IMR-90 (cell line): ENCODE measurements around the gene NWD2. TPM values are rescaled to one million over a fixed set of nuclear protein-coding genes. Genes with fewer than 3 reads are reported as not detected.

ENCODE experiments used
- ATAC-seq: fragments of 200-7000 bp; cut with Tn5 transposase; 2 replicates; pipeline ENCODE4 v1.9.1; 2020; ENCODE audit warnings: low read depth, mild to moderate bottlenecking, moderate library complexity
- BruUV-seq: library from RNA; stranded (reverse); fragments of 400-500 nt; replicated peaks from 2 replicates; lab custom pipeline; 2021; lab: Mats Ljungman, UMichigan
- CTCF ChIA-PET: fragments of 300-600 bp; formaldehyde crosslinking; extraction: SDS; loops from one replicate; lab custom pipeline; 2021; ENCODE audit warnings: antibody characterized with exemption; lab: Yijun Ruan, JAX
- POLR2A ChIA-PET: fragments of 300-600 bp; sonication (Branson Sonifier 250); formaldehyde crosslinking; loops from one replicate; lab custom pipeline; 2022; ENCODE audit warnings: antibody characterized with exemption; ENCODE audit not compliant: unreplicated experiment; lab: Charles Lee
- DNase-seq: peaks from one replicate; pipeline ENCODE4 v3.0.0; 2013
- H2AFZ ChIP-seq: replicated peaks from 2 replicates; pipeline ENCODE3; 2013; ENCODE audit warnings: low read length, mild to moderate bottlenecking; ENCODE audit not compliant: poor library complexity
- H2AK5ac ChIP-seq: 2 replicates; pipeline ENCODE4 v1.6.1; 2013; ENCODE audit warnings: low read depth, low read length, inconsistent platforms
- H2AK9ac ChIP-seq: replicated peaks from 2 replicates; pipeline ENCODE3; 2013; ENCODE audit warnings: mild to moderate bottlenecking, low read depth, low read length, moderate library complexity; ENCODE audit not compliant: poor library complexity
- H2BK120ac ChIP-seq: 2 replicates; pipeline ENCODE4 v1.6.1; 2013; ENCODE audit warnings: low read depth, low read length, inconsistent platforms
- H2BK15ac ChIP-seq: 3 replicates; pipeline ENCODE4 v1.6.1; 2013; ENCODE audit warnings: low read depth, low read length, inconsistent platforms
- H2BK20ac ChIP-seq: 2 replicates; pipeline ENCODE4 v1.6.1; 2013; ENCODE audit warnings: low read depth, mild to moderate bottlenecking, inconsistent platforms, low read length, moderate library complexity
- H2BK5ac ChIP-seq: 2 replicates; pipeline ENCODE4 v1.6.1; 2013; ENCODE audit warnings: mild to moderate bottlenecking, low read depth, low read length, inconsistent platforms; ENCODE audit not compliant: poor library complexity, severe bottlenecking
- H3K14ac ChIP-seq: replicated peaks from 2 replicates; pipeline ENCODE4 v1.6.1; 2013; ENCODE audit warnings: low read depth, low read length, inconsistent platforms
- H3K18ac ChIP-seq: 2 replicates; pipeline ENCODE4 v1.6.1; 2013; ENCODE audit warnings: low read depth, low read length, control low read depth
- H3K23ac ChIP-seq: 2 replicates; pipeline ENCODE4 v1.6.1; 2013; ENCODE audit warnings: low read depth, low read length, inconsistent platforms
- H3K27ac ChIP-seq: 2 replicates; pipeline ENCODE4 v1.5.1; 2013; ENCODE audit warnings: mild to moderate bottlenecking, control low read depth, low read length; ENCODE audit not compliant: insufficient read depth
- H3K27me3 ChIP-seq: 2 replicates; pipeline ENCODE4 v1.6.1; 2013; ENCODE audit warnings: low read length; ENCODE audit not compliant: control insufficient read depth, insufficient read depth
- H3K36me3 ChIP-seq: 2 replicates; pipeline ENCODE4 v1.6.1; 2013; ENCODE audit warnings: low read length, mixed read lengths; ENCODE audit not compliant: control insufficient read depth, insufficient read depth
- H3K4ac ChIP-seq: 2 replicates; pipeline ENCODE4 v1.6.1; 2013; ENCODE audit warnings: low read depth, low read length, inconsistent platforms
- H3K4me1 ChIP-seq: 2 replicates; pipeline ENCODE4 v1.6.1; 2013; ENCODE audit warnings: low read length, mixed read lengths; ENCODE audit not compliant: control insufficient read depth, insufficient read depth
- H3K4me2 ChIP-seq: 2 replicates; pipeline ENCODE4 v1.6.1; 2013; ENCODE audit warnings: low read depth, mild to moderate bottlenecking, control low read depth, low read length, moderate library complexity
- H3K4me3 ChIP-seq: 2 replicates; pipeline ENCODE4 v1.5.1; 2013; ENCODE audit warnings: low read depth, mild to moderate bottlenecking, control low read depth, low read length, moderate library complexity; ENCODE audit not compliant: insufficient read depth
- H3K56ac ChIP-seq: 2 replicates; pipeline ENCODE4 v1.6.1; 2013; ENCODE audit warnings: low read length, inconsistent platforms; ENCODE audit not compliant: insufficient read depth; ENCODE audit errors: extremely low read depth
- H3K79me1 ChIP-seq, 2 experiments: 2 replicates each; pipeline ENCODE4 v1.6.1; 2013; ENCODE audit warnings: low read length in 2 of 2, inconsistent platforms in 1 of 2, low read depth in 1 of 2
- H3K9ac ChIP-seq: 2 replicates; pipeline ENCODE4 v1.6.1; 2013; ENCODE audit warnings: low read depth, low read length, control low read depth
- H3K9me1 ChIP-seq: 2 replicates; pipeline ENCODE4 v1.6.1; 2013; ENCODE audit warnings: low read length, inconsistent platforms; ENCODE audit not compliant: insufficient read depth
- H3K9me3 ChIP-seq: 2 replicates; pipeline ENCODE4 v1.6.1; 2013; ENCODE audit warnings: low read length; ENCODE audit not compliant: control insufficient read depth, insufficient read depth
- H4K20me1 ChIP-seq: 2 replicates; pipeline ENCODE4 v1.6.1; 2013; ENCODE audit warnings: low read length, inconsistent platforms; ENCODE audit not compliant: insufficient read depth
- H4K5ac ChIP-seq: 2 replicates; pipeline ENCODE4 v1.6.1; 2013; ENCODE audit warnings: mild to moderate bottlenecking, low read depth, low read length, control low read depth
- H4K8ac ChIP-seq, 2 experiments: 2 replicates each; pipeline ENCODE4 v1.6.1; 2013; ENCODE audit warnings: low read depth in 2 of 2, low read length in 2 of 2, control low read depth in 1 of 2, inconsistent platforms in 1 of 2
- H4K91ac ChIP-seq: 2 replicates; pipeline ENCODE4 v1.6.1; 2013; ENCODE audit warnings: low read depth, low read length, inconsistent platforms; ENCODE audit not compliant: insufficient read depth
- BHLHE40 ChIP-seq: fragments of 150-350 bp; IDR thresholded peaks from 2 replicates; pipeline ENCODE4 v1.6.1; 2016; ENCODE audit warnings: mild to moderate bottlenecking, low read depth, low read length
- CEBPB ChIP-seq: IDR thresholded peaks from 2 replicates; pipeline ENCODE4 v1.6.1; 2012; ENCODE audit warnings: low read depth, low read length, improper control_type of control experiment
- CHD1 ChIP-seq: IDR thresholded peaks from 2 replicates; pipeline ENCODE4 v1.6.1; 2012; ENCODE audit warnings: low read depth, low read length, improper control_type of control experiment
- CTCF ChIP-seq: conservative IDR thresholded peaks from 2 replicates; pipeline ENCODE4 v1.5.1; 2012; ENCODE audit warnings: mild to moderate bottlenecking, low read depth, low read length, improper control_type of control experiment
- ELK1 ChIP-seq: fragments of 150-350 bp; IDR thresholded peaks from 2 replicates; pipeline ENCODE4 v1.6.1; 2016; ENCODE audit warnings: low read depth, mild to moderate bottlenecking, low read length, moderate library complexity, borderline replicate concordance
- FOS ChIP-seq: fragments of 150-350 bp; IDR thresholded peaks from 2 replicates; pipeline ENCODE4 v1.6.1; 2016; ENCODE audit warnings: low read depth, low read length
- MAFK ChIP-seq: IDR thresholded peaks from 2 replicates; pipeline ENCODE4 v1.6.1; 2012; ENCODE audit warnings: low read depth, low read length, improper control_type of control experiment
- MAZ ChIP-seq: IDR thresholded peaks from 2 replicates; pipeline ENCODE4 v1.6.1; 2012; ENCODE audit warnings: low read depth, mild to moderate bottlenecking, low read length, improper control_type of control experiment, moderate library complexity, borderline replicate concordance
- MXI1 ChIP-seq: IDR thresholded peaks from 2 replicates; pipeline ENCODE4 v1.6.1; 2012; ENCODE audit warnings: low read depth, mild to moderate bottlenecking, low read length, moderate library complexity, borderline replicate concordance
- NFE2L2 ChIP-seq: fragments of 150-350 bp; IDR thresholded peaks from 2 replicates; pipeline ENCODE4 v1.6.1; 2016; ENCODE audit warnings: low read depth, mild to moderate bottlenecking, low read length
- POLR2A ChIP-seq: IDR thresholded peaks from 2 replicates; pipeline ENCODE4 v1.6.1; 2012; ENCODE audit warnings: mild to moderate bottlenecking, low read depth, low read length
- RAD21 ChIP-seq: IDR thresholded peaks from 2 replicates; pipeline ENCODE4 v1.6.1; 2012; ENCODE audit warnings: low read length, improper control_type of control experiment
- RCOR1 ChIP-seq: IDR thresholded peaks from 2 replicates; pipeline ENCODE4 v1.6.1; 2012; ENCODE audit warnings: mild to moderate bottlenecking, low read length, improper control_type of control experiment; ENCODE audit not compliant: insufficient replicate concordance
- RFX5 ChIP-seq: IDR thresholded peaks from 2 replicates; pipeline ENCODE4 v1.8.0; 2012; ENCODE audit warnings: low read depth, mild to moderate bottlenecking, low read length, moderate library complexity
- SMC3 ChIP-seq: fragments of 150-350 bp; IDR thresholded peaks from 2 replicates; pipeline ENCODE4 v1.6.1; 2016; ENCODE audit warnings: low read depth, mild to moderate bottlenecking, antibody characterized with exemption, low read length, moderate library complexity
- USF2 ChIP-seq: fragments of 150-350 bp; IDR thresholded peaks from 2 replicates; pipeline ENCODE4 v1.6.1; 2017; ENCODE audit warnings: mild to moderate bottlenecking, antibody characterized with exemption, low read length, low read depth
- WGBS, 2 experiments: methylation state at CpG; one replicate each; pipeline versions ENCODE4 v1.1.5 to v1.1.7; 2013; ENCODE audit warnings: missing lambda C conversion rate in 2 of 2; ENCODE audit not compliant: insufficient read length in 1 of 2; ENCODE audit errors: extremely low coverage in 2 of 2; 5-methylcytosine and 5-hydroxymethylcytosine counted together
- dilution Hi-C: fragments of 300-500 bp; cut with HindIII; formaldehyde crosslinking; loops from one replicate; pipeline ENCODE4 v1.14.3; 2018; ENCODE audit warnings: low sequenced_read_pairs; ENCODE audit not compliant: unreplicated experiment
- in situ Hi-C: fragments of 300-500 bp; cut with MboI; formaldehyde crosslinking; loops from 3 replicates; pipeline ENCODE4 v1.14.3; 2019; ENCODE audit warnings: low sequenced_read_pairs, inconsistent platforms, mixed read lengths
- intact Hi-C: fragments of 100-400 bp; cut with micrococcal nuclease; formaldehyde crosslinking; loops from 2 replicates; pipeline ENCODE4 v1.10.0; 2022
- polyA plus RNA-seq, 3 experiments: library from polyadenylated mRNA; depleted of rRNA; stranded (reverse); fragments of >200 nt; gene quantifications; 2 replicates each; pipeline ENCODE4 v1.2.3, GENCODE V29; 2012; ENCODE audit warnings: low replicate concordance in 1 of 3
- total RNA-seq: library from RNA; depleted of rRNA; stranded (reverse); fragments of >200 nt; gene quantifications from 2 replicates; pipeline ENCODE4 v1.2.3, GENCODE V29; 2012

Gene NWD2
- total and polyA plus RNA-seq, 2 of the 4 experiments (the other 2 are of a cell fraction), result not detected

GRCh38 chr4:37389967-37390580, 145.5 kb downstream of the NWD2 start:
- H3K23ac ChIP-seq, result no peak overlapping the region
- no peaks in the 10 kb centered on the region for H3K36me3 ChIP-seq
- H4K91ac ChIP-seq, result no peak overlapping the region
- H3K9me3 ChIP-seq, result no peaks in the 10 kb centered on the region
- no peak overlapping the region for H3K14ac ChIP-seq
- intact Hi-C loops (no loop called here), in situ Hi-C loops (loop anchor here (25.0 kb wide), 1 partner anchor 1028 kb away; no protein-coding TSS in a partner anchor), dilution Hi-C loops (no loop called here)
- H3K4me1 ChIP-seq, result no peaks in the 10 kb centered on the region
- H4K20me1 ChIP-seq, result no peaks in the 10 kb centered on the region
- no peak overlapping the region for H3K27ac ChIP-seq
- no peak overlapping the region for H4K5ac ChIP-seq
- H3K4me3 ChIP-seq, result no peak overlapping the region
- no peaks in the 10 kb centered on the region for H3K79me1 ChIP-seq
- no CpG with 5 or more reads among the region's 7 CpGs for WGBS, 2 experiments
- H2BK15ac ChIP-seq, result no peak overlapping the region
- TF ChIP-seq SMC3 (peak; percentile 18; the same call in 1 of the 2 replicates), CHD1 (no peak), RCOR1 (no peak), RFX5 (no peak), FOS (no peak), MXI1 (no peak), POLR2A (no peak), CTCF (peak; percentile 66), MAFK (no peak), RAD21 (peak; percentile 50), ELK1 (no peak), NFE2L2 (no peak), BHLHE40 (no peak), MAZ (no peak), CEBPB (no peak), USF2 (no peak)
- H3K4ac ChIP-seq, result no peak overlapping the region
- H3K27me3 ChIP-seq, result no peaks in the 10 kb centered on the region
- no TSS peak for BruUV-seq
- DNase-seq (peak; percentile 41), ATAC-seq (peak; percentile 79)
- no peak overlapping the region for H4K8ac ChIP-seq
- H3K56ac ChIP-seq, result no peak overlapping the region
- H2AK9ac ChIP-seq, result no peak overlapping the region
- CTCF ChIA-PET, result interaction anchor here (0.9 to 1.1 kb wide), 2 partner anchors 9 to 18 kb away, joined by 3 to 4 read pairs; no protein-coding TSS in a partner anchor
- H2BK5ac ChIP-seq, result no peak overlapping the region
- no peak overlapping the region for H2AFZ ChIP-seq
- peak overlapping the region; percentile 61; the same call in 1 of the 2 replicates for H3K4me2 ChIP-seq
- H2BK20ac ChIP-seq, result no peak overlapping the region
- no peak overlapping the region for H2BK120ac ChIP-seq
- no peak overlapping the region for H3K18ac ChIP-seq
- no peak overlapping the region for H2AK5ac ChIP-seq
- H3K9me1 ChIP-seq, result no peaks in the 10 kb centered on the region
- H3K9ac ChIP-seq, result no peak overlapping the region
- POLR2A ChIA-PET, result no interaction called here
